CD4-positive, CD25-positive, alpha-beta regulatory T cell (primary cell): ENCODE measurements around the gene DLK1. TPM values are rescaled to one million over a fixed set of nuclear protein-coding genes. Genes with fewer than 3 reads are reported as not detected.
A peak's percentile ranks its signal among the peaks of the same experiment; 100 is the strongest.

ENCODE experiments used
- ATAC-seq, 2 donors: fragments of 150-1000 bp; cut with Tn5 transposase; one replicate each; pipeline ENCODE4 v1.10.0; 2021; ENCODE audit warnings: low read depth in 2 of 2, moderate number of reproducible peaks in 2 of 2, moderate library complexity in 1 of 2
- DNase-seq, 3 donors: peaks; one replicate each; pipeline versions ENCODE4 v3.0.0 to v3.0.0-alpha.2; 2012 to 2022; ENCODE audit warnings: mixed read lengths in 1 of 3
- H3K27ac ChIP-seq: one replicate; pipeline ENCODE4 v1.7.0; 2013; ENCODE audit warnings: mild to moderate bottlenecking, low read length; ENCODE audit not compliant: insufficient read depth, poor library complexity, severe bottlenecking
- H3K27me3 ChIP-seq: one replicate; pipeline ENCODE4 v1.7.0; 2013; ENCODE audit warnings: low read length; ENCODE audit not compliant: control insufficient read depth, insufficient read depth
- H3K36me3 ChIP-seq: one replicate; pipeline ENCODE4 v1.7.0; 2013; ENCODE audit warnings: mild to moderate bottlenecking, low read length, moderate library complexity; ENCODE audit not compliant: control insufficient read depth, insufficient read depth
- H3K4me1 ChIP-seq: 2 replicates; pipeline ENCODE4 v1.7.0; 2013; ENCODE audit warnings: mild to moderate bottlenecking, low read length; ENCODE audit not compliant: insufficient read depth, control insufficient read depth, poor library complexity, severe bottlenecking
- H3K4me3 ChIP-seq: one replicate; pipeline ENCODE4 v1.7.0; 2013; ENCODE audit warnings: low read depth, mild to moderate bottlenecking, low read length, moderate library complexity
- H3K9me3 ChIP-seq, 2 experiments: 1 replicate in 1 of 2; 2 replicates in 1 of 2; pipeline ENCODE4 v1.7.0; 2013; ENCODE audit warnings: low read length in 2 of 2, mild to moderate bottlenecking in 1 of 2, moderate library complexity in 1 of 2; ENCODE audit not compliant: control insufficient read depth in 2 of 2
- H3K27ac Mint-ChIP-seq, 3 donors: one replicate each; pipeline ENCODE4 v1.8.0; 2020 to 2022; ENCODE audit warnings: mild to moderate bottlenecking in 3 of 3, mixed read lengths in 3 of 3, moderate library complexity in 2 of 3
- H3K27me3 Mint-ChIP-seq: one replicate; pipeline ENCODE4 v1.8.0; 2022; ENCODE audit warnings: mild to moderate bottlenecking, mixed read lengths
- H3K36me3 Mint-ChIP-seq: one replicate; pipeline ENCODE4 v1.8.0; 2020; ENCODE audit warnings: mixed read lengths
- H3K4me1 Mint-ChIP-seq, 4 donors: one replicate each; pipeline ENCODE4 v1.8.0; 2020 to 2022; ENCODE audit warnings: mixed read lengths in 4 of 4, mild to moderate bottlenecking in 1 of 4
- H3K4me3 Mint-ChIP-seq, 4 donors: one replicate each; pipeline ENCODE4 v1.8.0; 2020 to 2022; ENCODE audit warnings: mild to moderate bottlenecking in 4 of 4, mixed read lengths in 4 of 4, moderate library complexity in 3 of 4
- H3K9me3 Mint-ChIP-seq, 7 donors: one replicate each; pipeline ENCODE4 v1.8.0; 2020 to 2022; ENCODE audit warnings: mixed read lengths in 7 of 7, mild to moderate bottlenecking in 3 of 7, moderate library complexity in 2 of 7
- polyA plus RNA-seq, 4 donors: library from polyadenylated mRNA; unstranded; fragments of 300-500 nt; fragmentation: Illumina TruSeq; gene quantifications; one replicate each; pipeline ENCODE4 v1.2.3, GENCODE V29; 2021
- total RNA-seq: library from RNA; stranded (reverse); gene quantifications from one replicate; pipeline ENCODE4 v1.2.3, GENCODE V29; 2022

DLK1 gene
- total and polyA plus RNA-seq, 5 donors from 2014 or later, result not detected

DNA sequence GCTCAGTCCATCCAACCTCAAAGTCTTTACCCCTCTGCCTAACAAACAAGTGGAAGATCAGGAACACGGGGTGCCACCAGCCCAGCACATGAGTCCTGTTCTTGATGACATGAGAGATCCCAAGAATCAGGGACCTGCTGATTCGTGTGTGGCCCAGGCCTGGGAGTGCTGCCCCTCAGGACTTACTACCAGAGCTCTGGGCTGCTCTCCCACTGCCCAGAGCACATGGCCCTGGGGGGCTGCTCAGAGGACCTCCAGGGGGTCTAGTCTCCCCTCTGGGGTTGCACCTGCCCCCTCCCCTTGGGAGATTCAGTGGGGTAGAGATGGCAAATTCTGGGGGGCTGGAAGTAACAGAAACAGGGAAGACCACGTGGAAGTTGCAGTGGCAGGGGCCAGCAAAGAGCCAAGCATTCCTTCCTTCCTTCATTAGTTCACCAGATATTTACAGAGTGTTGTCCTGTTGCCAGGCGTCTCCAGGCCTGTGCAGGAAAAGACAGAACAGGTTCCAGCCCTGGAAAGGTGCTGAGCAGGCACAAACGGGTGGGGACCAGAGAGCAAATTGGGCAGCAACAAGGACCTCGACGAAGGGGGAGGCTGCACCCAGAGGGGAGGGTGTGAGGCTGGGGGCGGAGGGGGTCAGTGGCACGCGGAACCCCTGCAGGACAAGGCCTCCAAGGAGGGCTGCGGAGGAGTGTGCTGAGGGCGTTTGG is 54.1 kb downstream of the DLK1 start:
- no peaks in the 10 kb centered on the region for H3K27me3 Mint-ChIP-seq
- Histone ChIP-seq H3K9me3 (no peaks in the 10 kb centered on the region), H3K36me3 (no peaks in the 10 kb centered on the region), H3K27me3 (no peaks in the 10 kb centered on the region), H3K4me1 (no peaks in the 10 kb centered on the region), H3K4me3 (no peak overlapping the region), H3K27ac (no peak overlapping the region)
- H3K36me3 Mint-ChIP-seq, result no peaks in the 10 kb centered on the region
- peaks cover 0 to 2% (median 0%) of the 10 kb centered on the region in 7 donors for H3K9me3 Mint-ChIP-seq
- DNase-seq, result no peak
- no peak for ATAC-seq
- H3K4me1 Mint-ChIP-seq, result no peaks in the 10 kb centered on the region
- H3K4me3 Mint-ChIP-seq, result no peak overlapping the region
- H3K27ac Mint-ChIP-seq, result no peak overlapping the region

- H3K4me3 ChIP-seq, result no peak overlapping the region
- no peaks in the 10 kb centered on the region for H3K4me1 Mint-ChIP-seq
- no peaks in the 10 kb centered on the region for H3K27me3 Mint-ChIP-seq
- no peaks in the 10 kb centered on the region for H3K9me3 ChIP-seq
- H3K4me1 ChIP-seq, result no peaks in the 10 kb centered on the region
- no peak overlapping the region for H3K27ac Mint-ChIP-seq
- H3K27me3 ChIP-seq, result no peaks in the 10 kb centered on the region
- no peak overlapping the region for H3K27ac ChIP-seq
- no peak overlapping the region for H3K4me3 Mint-ChIP-seq
- peaks cover 0 to 2% (median 0%) of the 10 kb centered on the region in 7 donors for H3K9me3 Mint-ChIP-seq
- H3K36me3 ChIP-seq, result no peaks in the 10 kb centered on the region
- no peak for DNase-seq
- ATAC-seq, result no peak
- H3K36me3 Mint-ChIP-seq, result no peaks in the 10 kb centered on the region
Observed at GRCh38 chr14:100781952-100782351, 55.3 kb downstream of the DLK1 start.

- no peaks in the 10 kb centered on the region for H3K4me1 ChIP-seq
- H3K27me3 Mint-ChIP-seq, result no peaks in the 10 kb centered on the region
- DNase-seq, result no peak
- no peaks in the 10 kb centered on the region for H3K36me3 Mint-ChIP-seq
- H3K9me3 ChIP-seq, result no peaks in the 10 kb centered on the region
- H3K27ac ChIP-seq, result no peak overlapping the region
- no peak overlapping the region for H3K4me3 ChIP-seq
- no peaks in the 10 kb centered on the region for H3K36me3 ChIP-seq
- H3K4me1 Mint-ChIP-seq, result no peaks in the 10 kb centered on the region
- peaks cover 0 to 2% (median 0%) of the 10 kb centered on the region in 7 donors for H3K9me3 Mint-ChIP-seq
- no peak for ATAC-seq
- no peak overlapping the region for H3K27ac Mint-ChIP-seq
- H3K27me3 ChIP-seq, result no peaks in the 10 kb centered on the region
- no peak overlapping the region for H3K4me3 Mint-ChIP-seq
Observed at GRCh38 chr14:100782516-100783320, 56.0 kb downstream of the DLK1 start.

- Mint-ChIP-seq H3K4me3 (no peak overlapping the region), H3K27ac (no peak overlapping the region), H3K9me3 (peaks cover 0 to 2% (median 0%) of the 10 kb centered on the region in 7 donors), H3K36me3 (no peaks in the 10 kb centered on the region), H3K4me1 (no peaks in the 10 kb centered on the region), H3K27me3 (peaks cover 2% of the 10 kb centered on the region)
- no peak for DNase-seq
- no peaks in the 10 kb centered on the region for H3K36me3 ChIP-seq
- H3K27ac ChIP-seq, result no peak overlapping the region
- no peaks in the 10 kb centered on the region for H3K4me1 ChIP-seq
- H3K27me3 ChIP-seq, result no peaks in the 10 kb centered on the region
- H3K4me3 ChIP-seq, result no peak overlapping the region
- ATAC-seq, result no peak
- no peaks in the 10 kb centered on the region for H3K9me3 ChIP-seq
Observed at GRCh38 chr14:100783630-100784370, 57.1 kb downstream of the DLK1 start.

DNA sequence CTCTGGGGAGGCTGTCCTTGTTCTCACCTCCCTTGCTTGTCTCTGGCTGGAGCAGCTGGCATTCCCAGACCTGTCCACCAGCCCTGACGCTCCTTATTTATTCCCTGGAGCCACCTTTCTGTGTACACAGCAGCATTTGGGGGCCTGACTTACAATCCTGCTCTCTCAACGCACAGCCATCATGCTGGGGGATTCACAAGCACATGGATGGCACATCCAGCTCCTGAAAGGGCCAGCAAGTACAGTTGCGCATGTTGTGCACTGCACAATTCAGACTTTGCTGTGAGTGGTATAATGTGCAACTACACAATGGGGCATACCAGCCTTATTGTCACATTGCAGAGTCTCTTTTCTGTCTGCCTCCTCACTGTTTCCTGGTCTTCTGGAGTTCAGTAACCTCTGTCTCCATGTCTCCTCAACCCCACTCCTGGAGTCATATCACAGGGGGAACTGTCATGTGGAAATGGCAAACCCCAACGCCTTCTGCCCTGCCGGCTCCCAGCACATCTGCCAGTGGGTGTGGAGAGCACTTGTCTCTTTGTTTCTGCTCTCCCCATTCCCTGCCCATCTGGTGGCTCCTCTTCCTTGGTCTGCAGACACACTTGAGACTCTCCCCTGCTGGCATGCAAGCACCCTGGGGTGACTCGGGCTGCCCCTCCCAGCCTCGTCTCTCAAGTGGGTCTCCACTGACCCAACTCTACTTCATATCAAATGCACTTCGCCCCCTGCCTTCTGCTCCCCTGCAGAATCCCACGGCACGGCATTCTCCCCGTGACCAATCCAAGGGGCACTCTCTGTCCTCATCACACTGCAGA is 58.0 kb downstream of the DLK1 start:
- no peak overlapping the region for H3K27ac ChIP-seq
- no peaks in the 10 kb centered on the region for H3K36me3 Mint-ChIP-seq
- H3K9me3 Mint-ChIP-seq, result peaks cover 0 to 2% (median 0%) of the 10 kb centered on the region in 7 donors
- H3K27me3 ChIP-seq, result no peaks in the 10 kb centered on the region
- H3K4me1 ChIP-seq, result no peaks in the 10 kb centered on the region
- ATAC-seq, result no peak
- no peaks in the 10 kb centered on the region for H3K36me3 ChIP-seq
- peaks cover 5% of the 10 kb centered on the region for H3K27me3 Mint-ChIP-seq
- H3K4me1 Mint-ChIP-seq, result no peaks in the 10 kb centered on the region
- DNase-seq, result no peak
- no peak overlapping the region for H3K4me3 Mint-ChIP-seq
- peak overlapping the region in 1 of 3 donors; percentile 78 for H3K27ac Mint-ChIP-seq
- no peak overlapping the region for H3K4me3 ChIP-seq
- no peaks in the 10 kb centered on the region for H3K9me3 ChIP-seq

GRCh38 chr14:100785338-100785615 is 58.6 kb downstream of the DLK1 start:
- no peaks in the 10 kb centered on the region for H3K4me1 ChIP-seq
- no peaks in the 10 kb centered on the region for H3K4me1 Mint-ChIP-seq
- H3K9me3 ChIP-seq, result no peaks in the 10 kb centered on the region
- H3K36me3 ChIP-seq, result no peaks in the 10 kb centered on the region
- peaks cover 5% of the 10 kb centered on the region for H3K27me3 Mint-ChIP-seq
- no peak for DNase-seq
- no peak overlapping the region for H3K4me3 ChIP-seq
- ATAC-seq, result no peak
- peaks cover 0 to 2% (median 0%) of the 10 kb centered on the region in 7 donors for H3K9me3 Mint-ChIP-seq
- no peak overlapping the region for H3K27ac ChIP-seq
- H3K27me3 ChIP-seq, result no peaks in the 10 kb centered on the region
- no peak overlapping the region for H3K4me3 Mint-ChIP-seq
- peak overlapping the region in 1 of 3 donors; percentile 78 for H3K27ac Mint-ChIP-seq
- no peaks in the 10 kb centered on the region for H3K36me3 Mint-ChIP-seq

DNA sequence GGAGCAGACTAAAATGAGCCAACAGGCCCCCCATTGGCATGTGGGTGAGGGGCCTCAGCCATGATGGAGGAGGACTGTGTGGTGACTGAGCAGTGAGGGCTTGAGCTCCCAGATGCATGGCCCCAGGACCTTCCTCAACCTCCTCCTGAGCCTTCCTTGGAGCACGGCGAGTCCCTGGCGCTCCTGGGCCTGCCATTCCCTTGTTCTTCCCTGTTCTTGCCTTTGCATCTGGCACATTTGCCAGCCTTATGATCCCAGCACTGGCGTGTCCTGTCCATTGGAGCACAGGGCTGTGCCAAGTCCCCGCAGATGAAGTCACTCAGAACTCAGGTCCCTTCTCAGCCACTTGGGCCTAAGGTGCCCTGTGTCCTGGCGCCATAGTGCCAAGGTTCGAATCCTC is 58.9 kb downstream of the DLK1 start:
- H3K36me3 ChIP-seq, result no peaks in the 10 kb centered on the region
- H3K27ac Mint-ChIP-seq, result no peak overlapping the region
- no peaks in the 10 kb centered on the region for H3K9me3 ChIP-seq

More for the DNA sequence above, 58.9 kb downstream of the DLK1 start:
- H3K4me3 ChIP-seq, result no peak overlapping the region
- Mint-ChIP-seq H3K27me3 (peaks cover 5% of the 10 kb centered on the region), H3K4me1 (no peaks in the 10 kb centered on the region), H3K36me3 (no peaks in the 10 kb centered on the region), H3K4me3 (no peak overlapping the region), H3K9me3 (peaks cover 0 to 2% (median 0%) of the 10 kb centered on the region in 7 donors)
- DNase-seq (no peak), ATAC-seq (no peak)
- no peaks in the 10 kb centered on the region for H3K4me1 ChIP-seq
- no peak overlapping the region for H3K27ac ChIP-seq
- no peaks in the 10 kb centered on the region for H3K27me3 ChIP-seq
